ENCODE measurements around the gene KCTD5. TPM values are rescaled to one million over a fixed set of nuclear protein-coding genes. Genes with fewer than 3 reads are reported as not detected.

Gene KCTD5
- total RNA-seq, 2 donors from 2014 or later, result 24.1 to 55.0 TPM

DNA sequence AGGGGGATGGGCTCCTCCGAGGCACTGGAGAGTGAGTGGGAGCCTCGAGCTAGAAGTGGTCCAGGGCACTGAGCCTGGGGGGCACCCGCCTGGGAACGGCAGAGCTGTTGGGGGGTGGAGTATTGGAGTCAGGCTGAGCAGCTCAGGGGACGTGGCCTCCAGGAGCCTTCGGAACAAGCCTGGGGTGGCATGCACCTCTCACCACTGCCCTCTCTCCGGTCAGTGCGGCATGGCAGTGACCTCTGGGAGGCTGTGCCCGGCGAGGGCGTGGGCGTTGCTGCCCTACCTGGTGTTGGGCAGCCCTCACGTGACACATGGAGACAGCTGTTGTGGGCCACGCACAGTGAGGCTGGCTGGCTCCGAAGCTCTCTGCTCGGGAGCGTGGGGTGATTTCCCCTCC is 23.8 kb downstream of the KCTD5 start:
- no peaks in the 10 kb centered on the region for H3K9me3 ChIP-seq
- no peaks in the 10 kb centered on the region for H3K36me3 ChIP-seq
- TF ChIP-seq POLR2A (IDR thresholded peaks at IDR 0.05) (no peak), POLR2AphosphoS5 (IDR thresholded peaks at IDR 0.05) (no peak)
- TF ChIP-seq, protein P1, sequence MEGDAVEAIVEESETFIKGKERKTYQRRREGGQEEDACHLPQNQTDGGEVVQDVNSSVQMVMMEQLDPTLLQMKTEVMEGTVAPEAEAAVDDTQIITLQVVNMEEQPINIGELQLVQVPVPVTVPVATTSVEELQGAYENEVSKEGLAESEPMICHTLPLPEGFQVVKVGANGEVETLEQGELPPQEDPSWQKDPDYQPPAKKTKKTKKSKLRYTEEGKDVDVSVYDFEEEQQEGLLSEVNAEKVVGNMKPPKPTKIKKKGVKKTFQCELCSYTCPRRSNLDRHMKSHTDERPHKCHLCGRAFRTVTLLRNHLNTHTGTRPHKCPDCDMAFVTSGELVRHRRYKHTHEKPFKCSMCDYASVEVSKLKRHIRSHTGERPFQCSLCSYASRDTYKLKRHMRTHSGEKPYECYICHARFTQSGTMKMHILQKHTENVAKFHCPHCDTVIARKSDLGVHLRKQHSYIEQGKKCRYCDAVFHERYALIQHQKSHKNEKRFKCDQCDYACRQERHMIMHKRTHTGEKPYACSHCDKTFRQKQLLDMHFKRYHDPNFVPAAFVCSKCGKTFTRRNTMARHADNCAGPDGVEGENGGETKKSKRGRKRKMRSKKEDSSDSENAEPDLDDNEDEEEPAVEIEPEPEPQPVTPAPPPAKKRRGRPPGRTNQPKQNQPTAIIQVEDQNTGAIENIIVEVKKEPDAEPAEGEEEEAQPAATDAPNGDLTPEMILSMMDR (IDR thresholded peaks at IDR 0.05), result no peak
- WGBS, result 91% methylated on average over 17 of the region's 17 CpGs
- no peaks in the 10 kb centered on the region for H3K4me1 ChIP-seq (replicated peaks)
- intact Hi-C loops (cut with DNase I), result loop anchor here (10.0 kb wide), 1 partner anchor 341 kb away; no protein-coding TSS in a partner anchor
- H3K4me3 ChIP-seq, result no peak overlapping the region
- no peaks in the 10 kb centered on the region for H3K27me3 ChIP-seq (replicated peaks; ENCODE audit: insufficient read depth)
- DNase-seq (ENCODE audit: low spot score), result no peak
- no peak overlapping the region for H3K27ac ChIP-seq

DNA sequence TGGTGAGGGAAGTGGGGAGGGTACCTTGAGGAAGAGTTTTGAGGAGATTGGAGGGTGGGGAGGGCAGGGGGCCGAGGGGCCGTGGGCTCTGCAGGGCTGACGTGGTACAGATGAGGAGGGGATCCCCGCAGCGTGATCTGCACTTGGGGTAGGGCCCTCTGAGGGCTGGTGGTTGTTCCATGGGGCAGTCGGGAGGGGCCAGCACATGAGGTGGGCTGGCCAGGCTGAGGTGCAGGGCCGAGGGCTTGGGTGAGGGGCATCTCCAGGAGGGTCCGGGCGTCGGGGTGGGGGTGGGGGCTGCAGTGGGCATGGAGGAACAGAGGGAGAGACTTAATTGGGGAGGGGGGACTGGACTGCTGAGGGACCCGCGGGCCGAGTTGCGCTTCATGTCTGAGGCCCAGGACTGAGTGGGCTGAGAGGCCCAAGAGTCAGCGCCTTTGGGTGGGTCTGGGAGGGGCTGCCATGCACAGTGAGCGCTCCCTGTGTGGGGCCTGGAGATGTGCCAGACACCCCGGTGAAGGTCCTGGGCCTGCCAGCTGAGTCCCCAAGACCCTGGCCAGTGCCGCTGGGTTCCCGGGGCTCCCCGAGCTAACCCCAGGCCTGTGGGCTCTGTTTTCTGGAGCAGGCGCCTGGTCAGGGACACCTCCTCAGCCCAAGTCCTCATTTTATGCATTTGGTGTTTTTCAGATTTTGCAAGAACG is 24.4 kb downstream of the KCTD5 start:
- no peaks in the 10 kb centered on the region for H3K36me3 ChIP-seq
- intact Hi-C loops (cut with DNase I), result loop anchor here (10.0 kb wide), 1 partner anchor 342 kb away; no protein-coding TSS in a partner anchor
- 91% methylated on average over 18 of the region's 22 CpGs for WGBS
- H3K4me3 ChIP-seq, result no peak overlapping the region
- no peaks in the 10 kb centered on the region for H3K4me1 ChIP-seq (replicated peaks)
- no peaks in the 10 kb centered on the region for H3K27me3 ChIP-seq (replicated peaks; ENCODE audit: insufficient read depth)
- TF ChIP-seq POLR2AphosphoS5 (IDR thresholded peaks at IDR 0.05) (no peak), POLR2A (IDR thresholded peaks at IDR 0.05) (no peak)
- TF ChIP-seq, protein P1 (IDR thresholded peaks at IDR 0.05), result no peak
- no peak for DNase-seq (ENCODE audit: low spot score)
- H3K27ac ChIP-seq, result no peak overlapping the region
- H3K9me3 ChIP-seq, result no peaks in the 10 kb centered on the region

DNA sequence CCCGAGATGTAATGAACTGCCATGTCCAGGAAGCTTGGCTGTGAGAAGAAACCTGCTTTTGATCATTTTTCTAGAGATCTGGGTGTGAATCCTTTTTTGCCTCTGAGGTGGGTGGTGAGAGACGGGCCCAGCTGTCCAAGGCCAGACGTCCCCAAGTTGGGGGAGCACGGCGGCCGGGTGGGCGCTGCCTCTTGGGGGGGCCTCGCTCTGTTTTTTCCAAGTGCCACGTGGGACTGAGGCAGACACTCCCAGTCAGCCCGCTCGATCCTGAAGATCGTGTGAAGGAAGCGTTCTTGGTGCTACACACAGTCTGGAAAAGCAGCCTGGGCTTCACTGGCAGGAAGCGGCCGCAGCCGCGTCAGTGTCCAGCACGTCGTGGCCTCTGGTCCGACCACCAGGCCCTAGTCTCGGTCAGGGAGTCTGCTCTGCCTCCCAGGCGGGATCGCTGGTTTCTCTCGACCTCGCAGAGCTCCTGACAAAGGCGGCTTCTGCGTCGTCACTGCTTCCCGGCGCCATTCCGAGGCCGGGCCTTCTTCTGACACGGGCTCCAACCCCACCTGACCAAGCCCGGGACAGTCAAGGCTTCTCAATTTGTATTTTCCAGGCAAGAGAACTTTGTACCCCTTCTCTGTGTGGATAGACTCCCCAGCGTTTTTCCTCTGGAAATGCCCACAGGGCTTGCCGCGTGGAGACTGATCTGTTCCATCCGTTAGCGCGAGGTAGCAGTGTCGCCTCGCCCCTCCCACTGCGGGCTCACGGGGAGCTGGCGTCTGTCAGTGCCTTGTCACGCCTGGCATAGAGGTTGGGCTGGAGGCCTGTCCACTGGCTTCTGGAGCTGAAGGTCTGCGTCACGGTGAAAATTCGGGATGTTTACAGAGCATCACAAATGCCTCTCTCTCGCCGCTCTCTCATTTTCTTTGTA is 25.3 kb downstream of the KCTD5 start:
- H3K4me3 ChIP-seq, result no peak overlapping the region
- no peaks in the 10 kb centered on the region for H3K36me3 ChIP-seq
- H3K27ac ChIP-seq, result no peak overlapping the region
- intact Hi-C loops (cut with DNase I), result loop anchor here (10.0 kb wide), 1 partner anchor 343 kb away; no protein-coding TSS in a partner anchor
- DNase-seq (ENCODE audit: low spot score), result no peak
- H3K9me3 ChIP-seq, result no peaks in the 10 kb centered on the region
- H3K27me3 ChIP-seq (replicated peaks; ENCODE audit: insufficient read depth), result no peaks in the 10 kb centered on the region
- TF ChIP-seq, protein P1 (IDR thresholded peaks at IDR 0.05), result no peak
- no peak for TF ChIP-seq POLR2A (IDR thresholded peaks at IDR 0.05)
- TF ChIP-seq POLR2AphosphoS5 (IDR thresholded peaks at IDR 0.05), result no peak
- no peaks in the 10 kb centered on the region for H3K4me1 ChIP-seq (replicated peaks)
- whole genome bisulfite sequencing, result 91% methylated on average over 51 of the region's 51 CpGs

DNA sequence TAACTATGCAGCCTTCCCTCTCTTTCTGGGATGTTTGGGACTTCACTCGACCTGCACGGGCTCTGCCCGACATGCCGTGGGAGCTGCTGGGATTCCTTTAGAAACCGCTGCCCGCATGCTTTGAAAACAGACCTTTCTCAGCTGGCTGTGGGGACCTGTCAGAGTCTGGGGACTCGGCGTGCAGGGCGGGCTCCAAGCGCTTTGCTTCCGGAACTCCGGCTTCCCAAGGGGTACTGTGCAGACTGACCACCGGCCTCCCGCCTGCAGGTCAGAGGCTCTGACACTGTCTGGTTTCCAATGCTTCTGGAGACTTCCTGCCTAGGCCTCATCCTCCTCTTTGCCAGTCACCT is 25.9 kb downstream of the KCTD5 start:
- TF ChIP-seq POLR2A (IDR thresholded peaks at IDR 0.05) (no peak), POLR2AphosphoS5 (IDR thresholded peaks at IDR 0.05) (no peak)
- TF ChIP-seq, protein P1 (IDR thresholded peaks at IDR 0.05), result no peak
- WGBS, result 93% methylated on average over 14 of the region's 14 CpGs
- no peak for DNase-seq (ENCODE audit: low spot score)

More for the DNA sequence above, 25.9 kb downstream of the KCTD5 start:
- no peaks in the 10 kb centered on the region for H3K4me1 ChIP-seq (replicated peaks)
- no peak overlapping the region for H3K27ac ChIP-seq
- intact Hi-C loops (cut with DNase I), result loop anchor here (10.0 kb wide), 1 partner anchor 343 kb away; no protein-coding TSS in a partner anchor
- no peak overlapping the region for H3K4me3 ChIP-seq
- no peaks in the 10 kb centered on the region for H3K36me3 ChIP-seq
- H3K27me3 ChIP-seq (replicated peaks; ENCODE audit: insufficient read depth), result no peaks in the 10 kb centered on the region
- no peaks in the 10 kb centered on the region for H3K9me3 ChIP-seq

All from prostate gland (tissue), 2 donors.